GM18517 (cell line): ENCODE results near the gene ZNF428.
"Not testable (repeated sequence)": the region's sequence is repeated elsewhere in the genome, so short reads cannot be mapped to it uniquely, and the experiment has no call there.

Experiments used
- ATAC-seq: cut with Tn5 transposase; IDR thresholded peaks from one replicate; pipeline ENCODE4 v1.9.1; 2021; ENCODE audit warnings: mild to moderate bottlenecking, moderate library complexity; ENCODE audit not compliant: unreplicated experiment

ZNF428 gene

DNA sequence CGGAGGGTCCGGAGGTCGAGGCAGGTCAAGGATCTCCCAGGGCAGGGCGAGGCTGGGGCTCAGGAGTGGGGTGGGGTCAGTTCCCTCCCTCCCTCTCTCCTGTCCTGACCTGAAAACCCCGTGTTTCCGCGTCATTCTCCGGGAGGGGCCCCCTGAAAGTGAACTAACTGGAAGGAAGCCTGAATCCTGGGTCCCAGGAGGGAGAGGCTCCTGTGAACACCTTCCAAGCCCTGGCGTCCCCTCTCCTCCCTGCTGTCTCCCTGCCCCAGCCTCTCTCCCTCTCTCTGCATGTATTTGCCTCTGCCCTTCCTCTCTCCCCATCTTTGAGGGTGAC, 21.0 kb upstream of the ZNF428 start:
- no peak for ATAC-seq

GRCh38 chr19:43639519-43640423, 20.3 kb upstream of the ZNF428 start, which contains the start of gene CADM4:
Gene CADM4, minus strand, starts transcription at chr19:43639850. Its CDS starts 60 bp downstream, at chr19:43639790.
- ATAC-seq: no peak

DNA sequence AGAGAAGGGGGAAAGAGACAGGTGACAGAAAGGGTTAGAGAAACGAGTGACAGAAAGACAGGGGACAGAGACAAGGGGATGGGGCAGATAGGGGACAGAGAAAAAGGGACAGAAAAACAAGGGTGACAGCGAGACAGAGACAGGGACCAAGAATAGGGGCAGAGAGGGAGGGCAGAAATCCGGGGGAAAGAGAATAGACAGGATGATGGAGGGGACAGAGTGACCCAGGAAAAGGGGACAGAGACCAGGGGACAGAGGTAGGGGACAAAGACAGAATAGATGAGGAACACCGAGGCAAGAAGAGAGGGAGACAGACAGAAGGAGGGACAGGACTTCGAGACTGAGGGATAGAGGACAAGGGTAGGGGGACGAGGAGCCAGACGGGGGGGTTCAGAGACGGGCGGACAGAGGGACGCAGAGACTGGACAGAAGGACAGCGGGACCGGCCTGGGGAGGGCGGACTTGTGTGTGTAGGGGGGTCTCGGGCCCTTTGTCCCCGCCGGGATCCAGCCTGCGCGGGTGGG, 19.6 kb upstream of the ZNF428 start:
- ATAC-seq: no peak

GRCh38 chr19:43638214-43638994, 19.0 kb upstream of the ZNF428 start:
- ATAC-seq: no peak

- no peak for ATAC-seq
Measured at GRCh38 chr19:43636121-43636683, 16.8 kb upstream of the ZNF428 start.

- ATAC-seq: not testable (repeated sequence)
Measured at GRCh38 chr19:43635561-43635940, 16.1 kb upstream of the ZNF428 start.

GRCh38 chr19:43634872-43635560, 15.6 kb upstream of the ZNF428 start:
- no peak for ATAC-seq

DNA sequence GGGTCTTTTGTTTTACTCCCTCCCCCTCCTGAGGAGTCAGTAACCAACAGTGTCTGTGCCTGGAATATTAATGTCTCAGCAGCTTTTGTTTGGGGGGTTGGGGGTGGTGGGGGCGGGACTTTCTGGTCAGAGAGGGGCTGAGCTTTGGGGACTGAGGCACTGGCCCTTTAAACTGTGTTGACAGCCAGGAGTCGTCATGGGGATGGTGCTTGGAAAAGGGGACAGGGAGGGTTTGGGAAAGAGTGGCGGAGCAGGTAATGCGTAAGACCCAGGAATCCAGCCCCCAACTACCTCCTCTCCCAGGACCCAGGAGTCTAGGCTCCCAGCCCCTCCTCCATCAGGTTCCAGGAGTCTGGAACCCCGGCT, 15.1 kb upstream of the ZNF428 start:
- ATAC-seq: no peak

GRCh38 chr19:43634068-43634467, 14.6 kb upstream of the ZNF428 start:
- no peak for ATAC-seq

DNA sequence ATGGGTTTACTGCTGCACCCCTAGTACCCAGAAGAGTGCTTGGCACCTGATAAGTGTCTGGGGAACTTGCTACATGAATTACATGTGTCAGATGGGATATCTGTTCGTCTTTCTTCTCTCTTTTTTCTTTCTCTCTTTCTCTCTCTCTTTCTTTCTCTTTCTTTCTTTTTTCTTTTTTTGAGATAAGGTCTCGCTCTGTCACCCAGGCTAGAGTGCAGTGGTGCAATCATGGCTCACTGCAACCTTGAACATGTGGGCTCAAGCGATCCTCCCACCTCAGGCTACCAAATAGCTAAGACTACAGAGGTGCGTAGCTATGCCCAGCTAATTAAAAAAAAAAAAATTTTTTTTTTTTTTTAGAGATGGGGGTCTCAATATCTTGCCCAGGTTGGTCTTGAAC, 14.1 kb upstream of the ZNF428 start:
- ATAC-seq: no peak

GRCh38 chr19:43631491-43631890, 12.1 kb upstream of the ZNF428 start:
- ATAC-seq: no peak

DNA sequence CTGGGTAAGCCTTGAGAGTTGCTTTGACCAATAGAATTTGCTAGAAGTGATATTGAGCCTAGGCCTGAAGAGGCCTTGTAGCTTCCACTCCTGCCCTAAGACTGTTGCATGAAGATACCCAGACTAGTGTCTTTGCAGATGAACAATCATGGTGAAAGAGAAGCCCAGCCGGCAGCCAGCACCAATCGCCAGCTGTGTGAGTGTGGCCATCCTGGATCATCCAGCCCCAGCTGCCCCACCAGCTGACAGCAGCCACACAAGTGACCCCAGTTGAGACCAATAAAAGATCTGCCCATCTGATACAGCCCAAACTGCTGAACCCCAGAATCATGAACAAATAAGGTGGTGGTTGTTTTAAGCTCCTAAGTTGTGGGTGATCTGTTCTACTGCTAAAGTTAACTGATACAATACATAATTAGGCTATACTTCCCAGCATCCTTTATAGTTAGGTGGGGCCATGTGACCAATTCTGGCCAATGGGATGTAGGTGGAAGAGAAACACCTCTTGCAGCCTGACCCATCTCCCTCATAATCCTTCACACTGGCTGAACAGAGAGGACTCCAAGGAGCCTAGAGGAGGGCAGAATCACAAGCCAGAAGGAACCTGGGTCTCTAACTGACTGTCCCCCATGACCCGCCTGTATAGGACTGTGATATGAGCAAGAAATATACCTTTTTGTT, 9.4 kb upstream of the ZNF428 start:
- no peak for ATAC-seq

- ATAC-seq: no peak
Measured at GRCh38 chr19:43626838-43627237, 7.4 kb upstream of the ZNF428 start.

DNA sequence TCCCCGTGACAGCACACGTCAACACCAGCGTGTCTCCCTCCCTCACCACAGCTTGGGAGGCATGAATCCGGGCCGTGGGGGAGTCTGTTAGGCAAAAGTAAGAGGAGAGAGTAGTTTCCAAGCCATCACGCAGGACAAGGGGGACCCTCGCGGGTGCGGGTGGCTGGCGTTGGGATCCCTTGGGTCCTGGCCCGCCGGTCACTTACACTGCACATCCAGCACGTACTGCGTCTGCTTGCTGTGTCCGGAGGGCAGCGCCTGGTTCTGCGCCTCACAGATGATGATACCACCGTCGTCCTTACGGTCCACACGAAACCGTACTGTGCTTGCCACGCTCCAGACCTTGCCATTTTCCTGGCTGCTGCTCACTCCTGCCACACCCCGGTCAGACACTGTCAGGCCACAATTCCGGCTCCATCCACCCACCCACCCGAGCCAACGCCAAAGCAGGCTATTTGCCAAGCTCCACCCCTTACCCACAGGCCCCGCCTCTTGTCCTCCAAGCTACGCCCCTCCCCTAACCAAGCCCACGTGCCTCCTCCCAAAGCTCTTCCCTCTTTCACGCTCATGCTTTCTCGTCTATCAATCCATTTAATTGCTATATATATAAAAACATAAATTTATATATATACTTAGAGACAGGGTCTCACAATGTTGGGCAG, 6.6 kb upstream of the ZNF428 start:
- ATAC-seq: no peak

DNA sequence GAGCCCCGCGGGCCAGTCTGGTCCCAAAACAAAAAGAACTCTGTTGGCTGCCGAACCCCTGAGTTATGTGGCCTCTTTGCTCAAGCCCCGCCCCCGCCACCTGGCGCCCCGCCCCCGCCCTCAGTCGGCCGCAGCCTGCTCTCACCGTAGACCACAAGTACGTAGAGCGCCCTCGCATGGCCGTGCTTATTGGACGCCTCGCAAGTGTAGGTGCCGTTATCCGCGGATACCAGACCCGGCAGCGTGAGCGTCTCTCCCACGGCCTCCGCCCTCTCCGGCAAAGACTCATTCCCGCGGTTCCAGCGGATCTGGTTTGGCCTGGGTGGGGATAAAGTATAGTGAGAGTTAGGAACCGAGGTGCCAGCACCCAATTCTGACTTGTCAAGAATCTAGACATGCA, 5.5 kb upstream of the ZNF428 start:
- no peak for ATAC-seq

DNA sequence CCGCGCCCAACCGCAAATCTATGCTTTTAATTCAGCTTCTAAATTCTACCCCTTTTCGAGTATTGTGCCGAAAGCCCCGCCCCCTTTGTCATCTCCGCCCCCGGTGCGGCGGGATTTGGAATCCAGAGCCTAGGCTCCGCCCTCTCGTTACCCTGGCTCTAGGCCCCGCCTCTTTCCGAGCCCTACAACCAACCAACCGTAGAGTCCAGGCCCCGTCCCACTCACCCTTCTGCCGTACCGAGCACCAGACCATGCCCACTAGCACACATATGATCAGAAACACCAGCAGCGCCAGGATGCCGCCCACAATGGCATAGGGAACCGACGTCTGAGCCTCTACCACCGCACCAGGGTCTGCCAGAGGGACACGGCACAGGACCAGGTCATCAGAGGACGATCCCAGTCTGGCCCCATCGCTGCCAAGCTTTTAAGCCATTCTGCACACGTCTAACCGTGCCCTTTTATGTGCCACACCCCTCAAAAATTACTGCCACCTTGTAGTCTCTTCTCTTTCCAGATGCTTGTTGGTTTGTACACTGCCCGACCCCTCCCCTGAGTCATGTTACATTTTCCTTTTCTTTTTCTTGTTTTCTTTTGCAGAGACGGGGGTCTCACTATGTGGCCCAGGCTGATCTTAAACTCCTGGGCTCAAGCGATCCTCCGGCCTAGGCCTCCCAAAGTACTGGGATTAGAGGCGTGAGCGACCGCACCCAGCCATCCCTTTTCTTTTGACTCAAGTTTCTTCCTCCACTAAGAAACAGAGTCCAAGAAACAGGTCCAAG, 4.7 kb upstream of the ZNF428 start:
- no peak for ATAC-seq

DNA sequence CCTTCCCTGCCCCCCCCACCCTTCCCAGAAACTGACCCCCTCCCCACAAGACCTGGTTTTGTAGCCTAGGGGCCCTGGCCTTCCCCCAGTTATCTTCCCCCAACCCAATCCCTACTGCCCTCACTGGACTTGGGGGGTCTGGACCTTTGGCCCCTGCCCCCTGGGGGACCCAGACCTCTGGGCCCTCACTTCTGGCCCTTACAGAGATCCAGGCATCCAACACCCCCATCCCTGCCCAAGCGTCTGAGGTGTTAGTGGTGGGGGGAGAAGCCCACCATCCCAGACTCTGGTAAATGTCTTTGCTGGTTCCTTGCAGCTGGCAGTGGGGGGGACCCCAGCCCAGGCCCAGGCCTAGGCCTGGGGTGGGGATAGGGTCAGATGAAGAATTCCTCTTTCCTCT, 3.5 kb upstream of the ZNF428 start:
- ATAC-seq: no peak

- no peak for ATAC-seq
Measured at GRCh38 chr19:43622070-43622469, 2.6 kb upstream of the ZNF428 start.
